HepG2 (cell line): ENCODE results near the gene SMIM20. TPM values are rescaled to one million over a fixed set of nuclear protein-coding genes. Genes with fewer than 3 reads are reported as not detected.

Experiments used
- BRCA1 ChIP-seq: sonication (generic); formaldehyde crosslinking; IDR thresholded peaks from 2 replicates; pipeline ENCODE4 v1.4.0; 2020; ENCODE audit warnings: missing genetic modification reagents
- FOXM1 ChIP-seq: sonication (generic); formaldehyde crosslinking; IDR thresholded peaks from 2 replicates; pipeline ENCODE4 v1.5.0; 2020; ENCODE audit warnings: missing genetic modification reagents
- FOXP1 ChIP-seq, 2 experiments: fragments of 450-650 bp in 1 of 2; IDR thresholded peaks; 2 replicates each; pipeline ENCODE4 v1.6.1; 2017 to 2018; ENCODE audit warnings: antibody characterized with exemption in 1 of 2
- HIC2 ChIP-seq: sonication (generic); formaldehyde crosslinking; IDR thresholded peaks from 2 replicates; pipeline ENCODE4 v1.9.0; 2022; ENCODE audit warnings: low read depth, missing genetic modification reagents
- MED1 ChIP-seq: sonication (generic); formaldehyde crosslinking; IDR thresholded peaks from 2 replicates; pipeline ENCODE4 v1.4.0; 2020; ENCODE audit warnings: missing genetic modification reagents
- MTERF4 ChIP-seq: sonication (generic); formaldehyde crosslinking; IDR thresholded peaks from 2 replicates; pipeline ENCODE4 v1.8.0; 2023; ENCODE audit warnings: mild to moderate bottlenecking, missing genetic modification reagents
- NFRKB ChIP-seq: fragments of 450-650 bp; IDR thresholded peaks from 2 replicates; pipeline ENCODE4 v1.6.1; 2017
- NFYB ChIP-seq: sonication (generic); formaldehyde crosslinking; IDR thresholded peaks from 2 replicates; pipeline ENCODE4 v1.4.0; 2020; ENCODE audit warnings: missing genetic modification reagents
- PHB2 ChIP-seq: fragments of 450-650 bp; IDR thresholded peaks from 2 replicates; pipeline ENCODE4 v1.6.1; 2018; ENCODE audit not compliant: partially characterized antibody
- REST ChIP-seq, 2 experiments: IDR thresholded peaks; 2 replicates each; pipeline ENCODE4 v1.6.1; 2011 to 2012; ENCODE audit warnings: low read length in 2 of 2, borderline replicate concordance in 1 of 2, low read depth in 1 of 2, mild to moderate bottlenecking in 1 of 2, moderate library complexity in 1 of 2
- SIX4 ChIP-seq: sonication (generic); formaldehyde crosslinking; IDR thresholded peaks from 2 replicates; pipeline ENCODE4 v1.4.0; 2020; ENCODE audit warnings: missing genetic modification reagents
- SNAPC5 ChIP-seq: sonication (generic); formaldehyde crosslinking; IDR thresholded peaks from 2 replicates; pipeline ENCODE4 v1.8.1; 2023; ENCODE audit warnings: mild to moderate bottlenecking, missing genetic modification reagents, borderline replicate concordance
- SOX13 ChIP-seq, 3 experiments: fragments of 450-650 bp in 1 of 3; sonication (generic) in 1 of 3; formaldehyde crosslinking in 1 of 3; IDR thresholded peaks in 2 of 3; conservative IDR thresholded peaks in 1 of 3; 2 replicates each; pipeline versions ENCODE4 v1.5.0 to v1.6.1; 2016 to 2020; ENCODE audit warnings: antibody characterized with exemption in 1 of 3, mild to moderate bottlenecking in 1 of 3, missing compliant biosample characterization in 1 of 3, missing genetic modification reagents in 1 of 3, moderate library complexity in 1 of 3
- TBP ChIP-seq: sonication (generic); formaldehyde crosslinking; IDR thresholded peaks from 2 replicates; pipeline ENCODE4 v1.5.0; 2020; ENCODE audit warnings: missing genetic modification reagents
- TSC22D2 ChIP-seq: sonication (generic); formaldehyde crosslinking; IDR thresholded peaks from 2 replicates; pipeline ENCODE4 v1.5.1; 2020; ENCODE audit warnings: missing genetic modification reagents, mild to moderate bottlenecking, borderline replicate concordance
- ZBTB25 ChIP-seq: IDR thresholded peaks from 2 replicates; pipeline ENCODE4 v1.6.1; 2018; ENCODE audit warnings: missing genetic modification reagents
- ZBTB7A ChIP-seq: sonication (generic); formaldehyde crosslinking; IDR thresholded peaks from 2 replicates; pipeline ENCODE4 v1.8.0; 2022; ENCODE audit warnings: mild to moderate bottlenecking, missing genetic modification reagents
- ZNF512B ChIP-seq: sonication (generic); formaldehyde crosslinking; IDR thresholded peaks from 2 replicates; pipeline ENCODE4 v1.5.1; 2020; ENCODE audit warnings: missing genetic modification reagents, mild to moderate bottlenecking, borderline replicate concordance
- ZNF572 ChIP-seq: sonication (generic); formaldehyde crosslinking; IDR thresholded peaks from 2 replicates; pipeline ENCODE4 v1.5.1; 2020; ENCODE audit warnings: mild to moderate bottlenecking, missing genetic modification reagents
- ZNF777 ChIP-seq: sonication (generic); formaldehyde crosslinking; IDR thresholded peaks from 2 replicates; pipeline ENCODE4 v1.4.0; 2020; ENCODE audit warnings: missing genetic modification reagents
- polyA plus RNA-seq, 8 experiments: library from polyadenylated mRNA; depleted of rRNA in 3 of 8; stranded (reverse) in 7 of 8; unstranded in 1 of 8; fragments of >200 nt; fragmentation: Illumina TruSeq in 4 of 8; extraction: Trizol in 4 of 8; gene quantifications; 2 replicates each; pipeline versions ENCODE4 v1.2.1 to v1.2.3, GENCODE V29; 2011 to 2016; ENCODE audit warnings: low read depth in 4 of 8, missing spikeins in 1 of 8, mixed read lengths in 1 of 8; ENCODE audit not compliant: insufficient read depth in 1 of 8
- total RNA-seq, 5 experiments: library from RNA; depleted of rRNA; stranded (reverse); fragments of >200 nt; fragmentation: Illumina TruSeq; extraction: Trizol; gene quantifications; 2 replicates each; pipeline ENCODE4 v1.2.3, GENCODE V29; 2016; ENCODE audit warnings: low read depth in 1 of 5

Gene SMIM20
- total and polyA plus RNA-seq, 2 of the 13 experiments (the other 11 are each of a cell fraction or from before 2014, with no cell fraction given), result 26.3 to 30.2 TPM

- TF ChIP-seq FOXM1, result no peak
- 0 out of 2 replicates have a peak, but pooled peaks have one; percentile 48 for TF ChIP-seq ZNF512B
- no peak for TF ChIP-seq MTERF4 (CRISPR knock-in tag)
- no peak for TF ChIP-seq NFRKB
- no peak for TF ChIP-seq TSC22D2 (CRISPR knock-in tag)
- no peak for TF ChIP-seq SNAPC5 (CRISPR knock-in tag)
- peak; percentile 80 for TF ChIP-seq SOX13 (IDR thresholded peaks at IDR 0.05)
- peak in 1 of 2 experiments; percentile 96; a peak in 2 of 4 replicates for TF ChIP-seq SOX13 (CRISPR knock-in tag; conservative IDR thresholded peaks at IDR 0.05 in 1 of 2, IDR thresholded peaks at IDR 0.05 in 1 of 2)
- TF ChIP-seq TBP (CRISPR knock-in tag), result no peak
- TF ChIP-seq SIX4 (CRISPR knock-in tag), result 0 out of 2 replicates have a peak, but pooled peaks have one; percentile 19
- TF ChIP-seq ZNF572, result no peak
- no peak for TF ChIP-seq HIC2 (CRISPR knock-in tag)
- TF ChIP-seq REST (IDR thresholded peaks at IDR 0.05; ENCODE audit: borderline replicate concordance in 1 of 2, low read depth in 1 of 2, low read length in 2 of 2), result no peak
- TF ChIP-seq NFYB (CRISPR knock-in tag), result no peak
- no peak for TF ChIP-seq FOXP1 (IDR thresholded peaks at IDR 0.05)
- TF ChIP-seq FOXP1 (CRISPR knock-in tag; IDR thresholded peaks at IDR 0.05), result peak; percentile 83
- TF ChIP-seq ZBTB7A, result no peak
- TF ChIP-seq MED1, result peak; percentile 55; the same call in 1 of the 2 replicates
- TF ChIP-seq BRCA1 (CRISPR knock-in tag), result no peak
- peak; percentile 44; the same call in 1 of the 2 replicates for TF ChIP-seq ZBTB25 (CRISPR knock-in tag)
- no peak for TF ChIP-seq PHB2
- no peak for TF ChIP-seq ZNF777 (CRISPR knock-in tag)
These were observed 5.7 kb downstream of the SMIM20 start (continued) for GRCh38 chr4:25919676-25920075.
